Fibroblast of pulmonary artery (primary cell): ENCODE results near the gene CREG2.

Source experiments
- DNase-seq: peaks from one replicate; pipeline ENCODE4 v3.0.0-alpha.2; 2010; ENCODE audit warnings: low read depth
- H3K4me3 ChIP-seq: replicated peaks from 2 replicates; pipeline ENCODE4 v1.5.1; 2011; ENCODE audit warnings: low read depth, mild to moderate bottlenecking, control low read depth, low read length, moderate library complexity
- TF ChIP-seq, protein P1 (sequence below): IDR thresholded peaks from 2 replicates; pipeline ENCODE4 v1.5.1; 2011; ENCODE audit warnings: mild to moderate bottlenecking, control low read depth, low read length, inconsistent platforms; ENCODE audit errors: missing control alignments

The CREG2 gene

DNA sequence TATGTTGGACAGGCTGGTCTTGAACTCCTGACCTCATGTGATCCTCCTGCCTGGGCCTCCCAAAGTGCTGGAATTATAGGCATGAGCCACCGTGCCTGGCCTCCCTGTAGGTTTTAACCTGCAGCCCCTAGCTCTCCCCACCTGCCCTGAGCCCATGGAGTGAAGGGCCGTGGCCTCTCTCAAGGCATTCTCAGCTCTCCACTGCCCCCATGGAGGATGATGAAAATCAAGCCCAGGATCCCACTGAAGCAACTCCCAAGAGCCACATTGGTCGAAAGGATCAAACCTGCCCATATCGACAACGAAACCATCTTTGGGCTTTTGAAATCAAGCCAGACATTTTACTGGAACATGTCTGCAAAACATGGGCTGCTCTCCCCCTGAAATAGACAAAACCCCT, 22.4 kb upstream of the CREG2 start:
- no peak overlapping the region for H3K4me3 ChIP-seq
- DNase-seq, result no peak
- TF ChIP-seq, protein P1, sequence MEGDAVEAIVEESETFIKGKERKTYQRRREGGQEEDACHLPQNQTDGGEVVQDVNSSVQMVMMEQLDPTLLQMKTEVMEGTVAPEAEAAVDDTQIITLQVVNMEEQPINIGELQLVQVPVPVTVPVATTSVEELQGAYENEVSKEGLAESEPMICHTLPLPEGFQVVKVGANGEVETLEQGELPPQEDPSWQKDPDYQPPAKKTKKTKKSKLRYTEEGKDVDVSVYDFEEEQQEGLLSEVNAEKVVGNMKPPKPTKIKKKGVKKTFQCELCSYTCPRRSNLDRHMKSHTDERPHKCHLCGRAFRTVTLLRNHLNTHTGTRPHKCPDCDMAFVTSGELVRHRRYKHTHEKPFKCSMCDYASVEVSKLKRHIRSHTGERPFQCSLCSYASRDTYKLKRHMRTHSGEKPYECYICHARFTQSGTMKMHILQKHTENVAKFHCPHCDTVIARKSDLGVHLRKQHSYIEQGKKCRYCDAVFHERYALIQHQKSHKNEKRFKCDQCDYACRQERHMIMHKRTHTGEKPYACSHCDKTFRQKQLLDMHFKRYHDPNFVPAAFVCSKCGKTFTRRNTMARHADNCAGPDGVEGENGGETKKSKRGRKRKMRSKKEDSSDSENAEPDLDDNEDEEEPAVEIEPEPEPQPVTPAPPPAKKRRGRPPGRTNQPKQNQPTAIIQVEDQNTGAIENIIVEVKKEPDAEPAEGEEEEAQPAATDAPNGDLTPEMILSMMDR, result no peak

DNA sequence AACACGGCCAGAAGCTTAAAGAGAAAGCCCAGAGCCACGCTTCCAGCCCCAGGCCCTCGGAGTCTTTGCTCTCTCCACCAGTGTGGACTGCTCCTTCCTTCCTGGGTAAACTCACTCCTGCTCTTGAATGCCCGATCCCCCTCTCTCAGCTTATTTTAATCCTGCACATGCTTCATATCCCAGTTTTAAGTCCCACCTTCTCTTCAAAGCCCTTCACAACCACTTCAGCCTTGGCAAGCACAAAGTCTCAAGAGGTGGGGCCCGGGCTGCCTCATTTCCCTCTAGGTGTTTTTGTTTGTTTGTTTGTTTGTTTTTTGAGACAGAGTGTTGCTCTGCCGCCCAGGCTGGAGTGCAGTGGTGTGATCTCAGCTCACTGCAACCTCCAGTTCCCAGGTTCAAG, 21.6 kb upstream of the CREG2 start:
- no peak overlapping the region for H3K4me3 ChIP-seq
- TF ChIP-seq, protein P1, result no peak
- no peak for DNase-seq

DNA sequence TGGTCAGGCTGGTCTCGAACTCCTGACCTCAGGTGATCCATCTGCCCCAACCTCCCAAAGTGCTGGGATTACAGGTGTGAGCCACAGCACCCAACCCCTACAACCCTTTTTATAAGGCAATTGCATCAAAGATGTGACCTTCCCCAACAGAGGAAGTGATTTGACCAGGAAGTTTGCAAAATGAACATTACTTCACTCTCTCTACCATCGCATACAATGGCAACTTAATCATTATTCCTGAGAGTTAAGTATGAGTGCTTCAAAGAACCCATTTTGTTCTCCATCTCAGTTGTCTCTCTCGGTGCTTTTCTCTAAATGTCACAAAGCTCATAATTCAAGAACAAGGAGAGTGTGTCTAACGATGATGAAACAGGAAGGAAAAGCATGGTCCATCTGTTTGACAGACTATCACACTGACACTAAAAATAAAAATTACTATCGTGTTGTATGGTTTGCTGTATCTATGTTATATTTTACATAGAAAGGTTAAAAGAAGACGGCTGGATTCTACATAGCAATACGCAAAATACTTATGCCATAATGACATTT, 18.1 kb upstream of the CREG2 start:
- no peak overlapping the region for H3K4me3 ChIP-seq
- DNase-seq, result no peak
- TF ChIP-seq, protein P1, result no peak

DNA sequence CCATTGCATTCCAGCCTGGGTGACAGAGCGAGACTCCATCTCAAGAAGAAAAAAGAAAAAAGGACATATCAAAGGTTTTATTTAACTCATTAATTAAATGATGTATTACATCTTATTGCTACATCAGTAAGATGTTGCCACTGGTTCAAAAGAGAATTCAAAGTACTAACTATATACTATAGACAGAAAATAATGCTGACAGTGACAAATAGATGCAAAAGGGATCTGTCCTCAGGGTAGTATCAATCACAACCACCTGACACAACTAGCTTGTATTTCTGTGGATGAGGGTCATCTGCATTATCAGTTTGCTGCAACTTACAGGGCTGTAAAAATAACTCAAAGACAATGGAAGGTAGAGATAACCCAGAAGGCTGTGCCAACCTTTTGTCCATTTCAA, 16.4 kb upstream of the CREG2 start:
- TF ChIP-seq, protein P1, result no peak
- no peak for DNase-seq
- no peak overlapping the region for H3K4me3 ChIP-seq

DNA sequence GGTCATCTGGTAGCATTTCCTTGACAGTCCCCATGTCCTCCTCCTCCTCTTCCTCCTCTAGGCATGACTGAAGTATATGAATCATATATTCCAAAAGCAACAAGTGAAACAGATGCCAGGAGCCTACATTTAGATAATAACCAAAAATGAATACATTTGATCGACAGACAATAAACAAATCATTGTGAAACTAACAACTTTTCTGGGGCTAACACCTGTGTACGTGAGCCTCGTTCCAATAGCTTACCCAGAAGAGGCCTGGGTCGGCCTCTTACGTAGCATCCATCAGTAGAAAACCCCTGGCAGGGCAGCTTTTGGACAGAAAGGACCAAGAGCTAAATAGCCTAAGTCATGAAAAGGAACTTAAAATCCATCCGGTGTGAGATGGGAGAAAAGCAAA, 15.3 kb upstream of the CREG2 start:
- DNase-seq, result no peak
- TF ChIP-seq, protein P1, result no peak
- no peak overlapping the region for H3K4me3 ChIP-seq

DNA sequence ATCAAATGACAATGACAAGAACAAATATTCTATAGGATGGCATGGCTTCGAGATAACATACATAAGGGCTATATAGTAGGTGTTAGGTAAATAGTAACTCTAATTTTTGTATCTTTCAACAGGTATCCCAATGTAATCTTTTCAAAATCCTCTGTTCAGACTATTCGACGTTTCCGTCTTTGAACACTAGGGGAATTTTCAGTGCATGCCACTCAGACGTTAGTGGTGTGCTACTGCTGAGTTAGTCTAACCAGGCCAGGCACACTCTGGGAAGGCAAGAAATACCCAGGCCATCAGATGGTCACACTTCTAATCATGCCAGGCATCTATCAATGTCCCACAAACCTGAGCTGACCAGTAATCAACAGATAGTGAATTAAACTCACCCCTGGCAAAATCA, 14.6 kb upstream of the CREG2 start:
- TF ChIP-seq, protein P1, result no peak
- H3K4me3 ChIP-seq, result no peak overlapping the region
- DNase-seq, result no peak

DNA sequence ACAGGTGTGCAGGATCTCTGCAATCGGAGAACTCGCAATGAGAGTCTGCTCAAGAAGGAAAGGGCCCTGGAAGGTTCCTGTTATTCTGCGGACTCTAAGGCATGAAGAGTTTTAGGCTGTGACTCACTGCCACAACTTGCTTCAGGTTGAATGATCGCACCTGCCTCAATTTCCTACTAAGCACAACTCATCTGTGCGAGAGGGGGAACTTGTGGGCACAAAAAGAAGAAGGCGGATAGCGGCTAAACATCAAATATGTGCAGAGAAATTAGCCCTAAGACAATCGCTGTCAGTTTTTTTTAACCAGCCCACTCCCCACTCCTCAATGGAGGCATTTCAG, 14.0 kb upstream of the CREG2 start:
- H3K4me3 ChIP-seq, result no peak overlapping the region
- TF ChIP-seq, protein P1, result no peak
- DNase-seq, result no peak
